Peyer's patch (tissue), 4 donors: ENCODE results near the gene TMEM94.

ENCODE experiments used
- CTCF ChIP-seq, 6 experiments: fragments of 450-650 bp in 4 of 6; fragments of 200-600 bp in 2 of 6; sonication (generic) in 1 of 6; IDR thresholded peaks; one replicate each; pipeline ENCODE4 v1.5.1; 2017 to 2019; ENCODE audit warnings: antibody characterized with exemption in 6 of 6, mild to moderate bottlenecking in 3 of 6, moderate library complexity in 1 of 6
- POLR2A ChIP-seq, 2 donors: fragments of 450-650 bp; IDR thresholded peaks; one replicate each; pipeline ENCODE4 v1.5.1; 2017; ENCODE audit warnings: antibody characterized with exemption in 2 of 2, mild to moderate bottlenecking in 2 of 2, moderate library complexity in 2 of 2

DNA sequence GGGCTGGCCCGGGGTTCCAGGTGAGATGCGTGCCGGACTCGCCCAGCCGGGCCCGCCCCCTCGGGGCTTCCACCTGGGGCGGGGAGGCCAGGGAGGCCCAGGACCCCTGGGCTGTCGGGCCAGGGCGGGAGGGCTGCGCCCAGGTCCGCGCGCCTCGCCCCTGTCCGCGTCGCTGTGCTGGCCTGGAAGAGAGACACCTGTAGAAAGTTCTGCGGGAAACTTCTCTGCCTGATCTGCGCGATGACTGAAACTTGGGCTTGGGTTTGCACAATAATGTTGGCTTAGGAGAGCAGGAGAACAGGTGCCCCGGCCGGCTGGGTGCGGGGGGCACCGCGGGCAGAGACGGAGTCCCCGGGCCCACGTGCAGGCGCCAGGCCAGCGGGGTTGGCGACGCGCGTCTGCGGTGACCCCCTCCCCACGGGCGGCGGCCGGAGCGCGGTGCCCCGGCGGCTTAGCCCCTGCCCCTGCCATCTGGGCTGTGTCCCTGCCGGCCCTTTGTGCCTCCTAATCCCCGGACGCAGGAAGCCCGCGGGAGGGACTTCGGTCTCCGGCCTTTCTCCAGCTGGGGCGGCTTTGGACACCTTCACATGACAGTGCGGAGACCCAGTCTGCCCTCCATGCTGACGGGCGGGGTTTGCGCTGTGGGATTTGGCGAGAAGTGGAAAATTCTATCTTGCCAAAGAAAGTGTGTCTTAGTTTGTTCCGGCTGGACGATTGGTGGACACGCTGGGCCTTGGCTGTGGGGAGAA lies 69.5 kb downstream of the TMEM94 start:
- TF ChIP-seq CTCF (IDR thresholded peaks at IDR 0.05) = no peak
- TF ChIP-seq POLR2A (IDR thresholded peaks at IDR 0.05) = no peak
